ENCODE measurements around the gene ANTXR1.
"Not testable (repeated sequence)": the region's sequence is repeated elsewhere in the genome, so short reads cannot be mapped to it uniquely, and the experiment has no call there.

The ANTXR1 gene

GRCh38 chr2:69253611-69254301, 240.8 kb downstream of the ANTXR1 start:
- Histone ChIP-seq H2AFZ (ENCODE audit: low read depth) (no peak overlapping the region), H3K4me2 (no peak overlapping the region), H3K9ac (no peak overlapping the region), H3K27ac (no peak overlapping the region), H4K20me1 (ENCODE audit: insufficient read depth) (no peaks in the 10 kb centered on the region), H3K36me3 (ENCODE audit: insufficient read depth) (no peaks in the 10 kb centered on the region), H3K79me2 (ENCODE audit: insufficient read depth, low read depth) (no peaks in the 10 kb centered on the region), H3K4me3 (IDR thresholded peaks at IDR 0.05; ENCODE audit: insufficient read depth, low read depth, low read length) (no peak overlapping the region), H3K4me1 (ENCODE audit: low read depth, poor library complexity, severe bottlenecking) (no peaks in the 10 kb centered on the region), H3K27me3 (ENCODE audit: insufficient read depth, low read depth) (no peaks in the 10 kb centered on the region)
- no peak for TF ChIP-seq CTCF (conservative IDR thresholded peaks at IDR 0.05; ENCODE audit: low read depth, low read length)

- no peak overlapping the region for H3K27ac ChIP-seq
- no peaks in the 10 kb centered on the region for H3K4me1 ChIP-seq (ENCODE audit: low read depth, poor library complexity, severe bottlenecking)
- no peak for TF ChIP-seq CTCF (conservative IDR thresholded peaks at IDR 0.05; ENCODE audit: low read depth, low read length)
- no peak overlapping the region for H3K4me3 ChIP-seq (IDR thresholded peaks at IDR 0.05; ENCODE audit: insufficient read depth, low read depth, low read length)
- H3K36me3 ChIP-seq (ENCODE audit: insufficient read depth): no peaks in the 10 kb centered on the region
- no peaks in the 10 kb centered on the region for H3K79me2 ChIP-seq (ENCODE audit: insufficient read depth, low read depth)
- no peaks in the 10 kb centered on the region for H4K20me1 ChIP-seq (ENCODE audit: insufficient read depth)
- no peak overlapping the region for H3K9ac ChIP-seq
- H3K4me2 ChIP-seq: no peak overlapping the region
- H3K27me3 ChIP-seq (ENCODE audit: insufficient read depth, low read depth): no peaks in the 10 kb centered on the region
- no peak overlapping the region for H2AFZ ChIP-seq (ENCODE audit: low read depth)
Measured at GRCh38 chr2:69255760-69256159, 242.8 kb downstream of the ANTXR1 start.

GRCh38 chr2:69259994-69260591, 247.1 kb downstream of the ANTXR1 start:
- not testable (repeated sequence) for H3K4me2 ChIP-seq; H4K20me1 ChIP-seq (ENCODE audit: insufficient read depth); H3K4me1 ChIP-seq (ENCODE audit: low read depth, poor library complexity, severe bottlenecking); H3K36me3 ChIP-seq (ENCODE audit: insufficient read depth); H3K27ac ChIP-seq; H3K9ac ChIP-seq; H3K4me3 ChIP-seq (IDR thresholded peaks at IDR 0.05; ENCODE audit: insufficient read depth, low read depth, low read length); H3K27me3 ChIP-seq (ENCODE audit: insufficient read depth, low read depth); H2AFZ ChIP-seq (ENCODE audit: low read depth); H3K79me2 ChIP-seq (ENCODE audit: insufficient read depth, low read depth)

GRCh38 chr2:69260666-69261065, 247.7 kb downstream of the ANTXR1 start:
- H3K27me3 ChIP-seq (ENCODE audit: insufficient read depth, low read depth): no peaks in the 10 kb centered on the region
- no peaks in the 10 kb centered on the region for H3K4me1 ChIP-seq (ENCODE audit: low read depth, poor library complexity, severe bottlenecking)
- H3K27ac ChIP-seq: no peak overlapping the region
- no peaks in the 10 kb centered on the region for H3K36me3 ChIP-seq (ENCODE audit: insufficient read depth)
- no peak overlapping the region for H3K4me2 ChIP-seq
- no peak overlapping the region for H2AFZ ChIP-seq (ENCODE audit: low read depth)
- H3K4me3 ChIP-seq (IDR thresholded peaks at IDR 0.05; ENCODE audit: insufficient read depth, low read depth, low read length): no peak overlapping the region
- no peaks in the 10 kb centered on the region for H4K20me1 ChIP-seq (ENCODE audit: insufficient read depth)
- no peak for TF ChIP-seq CTCF (conservative IDR thresholded peaks at IDR 0.05; ENCODE audit: low read depth, low read length)
- no peaks in the 10 kb centered on the region for H3K79me2 ChIP-seq (ENCODE audit: insufficient read depth, low read depth)
- H3K9ac ChIP-seq: no peak overlapping the region

GRCh38 chr2:69269330-69269729, 256.4 kb downstream of the ANTXR1 start:
- Histone ChIP-seq H3K9ac (no peak overlapping the region), H3K36me3 (ENCODE audit: insufficient read depth) (no peaks in the 10 kb centered on the region), H3K4me1 (ENCODE audit: low read depth, poor library complexity, severe bottlenecking) (no peaks in the 10 kb centered on the region), H3K27ac (no peak overlapping the region), H3K79me2 (ENCODE audit: insufficient read depth, low read depth) (no peaks in the 10 kb centered on the region), H4K20me1 (ENCODE audit: insufficient read depth) (no peaks in the 10 kb centered on the region), H3K4me3 (IDR thresholded peaks at IDR 0.05; ENCODE audit: insufficient read depth, low read depth, low read length) (no peak overlapping the region), H2AFZ (ENCODE audit: low read depth) (no peak overlapping the region), H3K4me2 (no peak overlapping the region), H3K27me3 (ENCODE audit: insufficient read depth, low read depth) (no peaks in the 10 kb centered on the region)
- TF ChIP-seq CTCF (conservative IDR thresholded peaks at IDR 0.05; ENCODE audit: low read depth, low read length): no peak

All from KMS-11 (cell line).